ENCODE measurements around the gene TRIP6.
A peak's percentile ranks its signal among the peaks of the same experiment; 100 is the strongest.

TRIP6 gene

DNA sequence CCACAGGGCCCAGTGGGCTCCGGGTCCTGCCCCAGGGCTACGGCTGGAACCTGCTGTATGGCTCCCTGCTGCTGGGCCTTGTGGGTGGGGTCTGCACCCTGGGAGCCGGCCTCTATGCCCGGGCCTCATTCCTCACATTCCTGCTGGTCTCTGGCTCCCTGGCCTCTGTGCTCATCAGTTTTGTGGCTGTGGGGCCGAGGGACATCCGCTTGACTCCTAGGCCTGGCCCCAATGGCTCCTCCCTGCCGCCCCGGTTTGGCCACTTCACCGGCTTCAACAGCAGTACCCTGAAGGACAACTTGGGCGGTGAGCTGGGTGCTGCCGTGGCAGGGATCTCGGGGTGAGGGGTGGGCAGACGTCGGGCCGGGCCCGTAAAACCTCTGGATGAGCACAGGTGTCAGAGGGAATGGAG is 10.3 kb upstream of the TRIP6 start:
- Mint-ChIP-seq H3K9me3 (no peaks in the 10 kb centered on the region), H3K4me1 (ENCODE audit: low read depth) (peaks cover 7% of the 10 kb centered on the region), H3K4me3 (no peak overlapping the region), H3K27me3 (ENCODE audit: low read depth) (no peaks in the 10 kb centered on the region), H3K36me3 (ENCODE audit: low read depth) (peaks cover 20% of the 10 kb centered on the region), H3K27ac (no peak overlapping the region)
- DNase-seq (ENCODE audit: low spot score) = no peak

DNA sequence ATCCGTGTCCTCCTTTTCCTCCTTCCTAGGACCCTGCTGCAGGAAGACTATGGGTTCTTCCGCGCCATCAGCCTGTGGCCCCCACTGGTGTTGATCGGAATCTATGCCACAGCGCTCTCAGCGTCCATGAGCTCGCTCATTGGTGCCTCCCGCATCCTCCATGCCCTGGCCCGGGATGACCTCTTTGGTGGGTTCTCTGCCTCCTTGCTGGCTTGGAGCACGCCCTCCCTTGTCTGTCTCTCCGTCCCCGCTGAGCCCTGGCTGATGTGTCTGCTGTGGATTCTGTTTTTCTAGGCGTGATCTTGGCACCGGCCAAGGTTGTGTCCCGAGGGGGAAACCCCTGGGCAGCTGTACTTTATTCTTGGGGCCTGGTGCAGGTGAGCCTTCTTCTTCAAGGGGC is 7.3 kb upstream of the TRIP6 start:
- no peak overlapping the region for H3K4me3 Mint-ChIP-seq
- H3K27ac Mint-ChIP-seq = no peak overlapping the region
- H3K27me3 Mint-ChIP-seq (ENCODE audit: low read depth) = no peaks in the 10 kb centered on the region
- no peaks in the 10 kb centered on the region for H3K9me3 Mint-ChIP-seq
- DNase-seq (ENCODE audit: low spot score) = no peak
- H3K4me1 Mint-ChIP-seq (ENCODE audit: low read depth) = peaks cover 3% of the 10 kb centered on the region
- H3K36me3 Mint-ChIP-seq (ENCODE audit: low read depth) = peaks cover 38% of the 10 kb centered on the region

DNA sequence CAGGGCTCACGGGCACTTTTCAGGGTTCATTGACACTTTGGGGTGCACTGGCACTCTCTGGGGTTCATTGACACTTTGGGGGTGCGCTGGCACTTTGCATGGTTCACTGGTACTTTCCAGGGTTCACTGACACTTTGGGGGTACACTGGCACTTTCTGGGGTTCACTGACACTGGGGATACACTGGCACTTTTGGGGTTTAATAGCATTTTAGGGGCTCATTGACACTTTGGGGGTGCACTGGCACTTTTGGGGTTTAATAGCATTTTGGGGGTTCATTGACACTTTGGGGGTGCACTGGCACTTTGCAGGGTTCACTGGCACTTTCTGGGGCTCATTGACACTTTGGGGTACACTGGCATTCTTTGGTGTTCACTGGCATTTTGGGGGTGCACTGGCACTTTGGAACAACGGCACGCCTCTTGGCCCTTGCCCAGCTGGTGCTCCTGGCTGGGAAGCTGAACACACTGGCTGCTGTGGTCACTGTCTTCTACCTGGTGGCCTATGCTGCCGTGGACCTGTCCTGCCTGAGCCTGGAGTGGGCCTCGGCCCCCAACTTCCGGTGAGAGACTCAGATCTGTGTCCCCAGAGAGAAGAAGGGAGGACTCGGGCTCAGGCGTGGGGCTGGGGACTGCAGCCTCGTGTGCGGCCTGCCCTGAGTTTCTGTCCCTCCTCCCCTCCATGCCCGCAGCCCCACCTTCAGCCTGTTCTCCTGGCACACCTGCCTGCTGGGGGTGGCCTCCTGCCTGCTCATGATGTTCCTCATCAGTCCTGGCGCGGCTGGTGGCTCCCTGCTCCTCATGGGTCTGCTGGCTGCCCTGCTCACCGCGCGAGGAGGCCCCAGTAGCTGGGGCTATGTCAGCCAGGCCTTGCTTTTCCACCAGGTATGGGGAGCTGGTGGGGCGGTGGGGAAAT is 6.2 kb upstream of the TRIP6 start:
- no peak overlapping the region for H3K27ac Mint-ChIP-seq
- no peaks in the 10 kb centered on the region for H3K27me3 Mint-ChIP-seq (ENCODE audit: low read depth)
- no peaks in the 10 kb centered on the region for H3K9me3 Mint-ChIP-seq
- peaks cover 35% of the 10 kb centered on the region for H3K36me3 Mint-ChIP-seq (ENCODE audit: low read depth)
- no peak overlapping the region for H3K4me3 Mint-ChIP-seq
- H3K4me1 Mint-ChIP-seq (ENCODE audit: low read depth) = no peaks in the 10 kb centered on the region
- DNase-seq (ENCODE audit: low spot score) = no peak

DNA sequence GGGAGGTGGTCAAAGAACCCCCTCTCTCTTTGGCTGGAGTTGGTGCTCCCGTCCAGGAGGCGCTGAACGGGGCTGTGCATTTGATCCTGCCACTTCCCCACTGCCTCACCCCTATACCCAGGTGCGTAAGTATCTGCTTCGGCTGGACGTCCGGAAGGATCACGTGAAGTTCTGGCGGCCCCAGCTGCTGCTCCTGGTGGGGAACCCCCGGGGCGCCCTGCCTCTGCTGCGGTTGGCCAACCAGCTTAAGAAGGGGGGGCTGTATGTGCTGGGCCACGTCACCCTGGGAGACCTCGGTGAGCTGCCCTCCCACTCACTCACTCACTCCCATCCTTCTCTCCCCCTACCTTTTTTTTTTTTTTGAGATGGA is 5.6 kb upstream of the TRIP6 start:
- no peak for DNase-seq (ENCODE audit: low spot score)
- H3K27me3 Mint-ChIP-seq (ENCODE audit: low read depth) = no peaks in the 10 kb centered on the region
- no peaks in the 10 kb centered on the region for H3K4me1 Mint-ChIP-seq (ENCODE audit: low read depth)
- no peak overlapping the region for H3K27ac Mint-ChIP-seq
- H3K9me3 Mint-ChIP-seq = no peaks in the 10 kb centered on the region
- H3K36me3 Mint-ChIP-seq (ENCODE audit: low read depth) = peaks cover 35% of the 10 kb centered on the region
- no peak overlapping the region for H3K4me3 Mint-ChIP-seq

DNA sequence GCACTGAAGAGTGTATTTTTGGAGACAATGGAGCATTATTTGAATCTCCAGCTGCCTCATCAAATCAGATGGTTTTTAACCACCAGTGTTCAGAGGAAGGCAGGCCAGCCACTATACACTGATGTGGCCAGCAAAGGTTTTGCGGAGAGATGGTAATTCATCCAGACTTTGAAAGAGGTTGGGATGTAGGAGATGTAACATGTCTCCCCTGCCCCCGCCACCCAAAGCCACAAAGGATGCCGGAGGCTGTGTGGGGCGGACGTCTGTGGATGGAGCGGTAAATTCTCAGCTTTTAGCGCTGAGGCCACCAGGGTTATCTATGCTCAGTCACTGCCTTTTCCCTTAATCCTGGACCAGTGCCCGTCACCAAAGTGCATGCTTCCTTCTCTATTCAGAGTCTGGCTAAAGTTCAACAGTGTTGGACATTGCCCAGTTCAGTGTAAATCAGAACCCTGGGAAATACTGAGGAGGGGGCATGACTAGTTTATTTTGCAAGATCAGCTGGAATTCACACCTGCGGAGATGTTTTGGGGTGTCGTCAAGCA is 3.7 kb upstream of the TRIP6 start:
- Mint-ChIP-seq H3K36me3 (ENCODE audit: low read depth) (peaks cover 37% of the 10 kb centered on the region), H3K27me3 (ENCODE audit: low read depth) (no peaks in the 10 kb centered on the region), H3K4me1 (ENCODE audit: low read depth) (peaks cover 10% of the 10 kb centered on the region), H3K27ac (no peak overlapping the region), H3K9me3 (no peaks in the 10 kb centered on the region), H3K4me3 (no peak overlapping the region)
- no peak for DNase-seq (ENCODE audit: low spot score)

DNA sequence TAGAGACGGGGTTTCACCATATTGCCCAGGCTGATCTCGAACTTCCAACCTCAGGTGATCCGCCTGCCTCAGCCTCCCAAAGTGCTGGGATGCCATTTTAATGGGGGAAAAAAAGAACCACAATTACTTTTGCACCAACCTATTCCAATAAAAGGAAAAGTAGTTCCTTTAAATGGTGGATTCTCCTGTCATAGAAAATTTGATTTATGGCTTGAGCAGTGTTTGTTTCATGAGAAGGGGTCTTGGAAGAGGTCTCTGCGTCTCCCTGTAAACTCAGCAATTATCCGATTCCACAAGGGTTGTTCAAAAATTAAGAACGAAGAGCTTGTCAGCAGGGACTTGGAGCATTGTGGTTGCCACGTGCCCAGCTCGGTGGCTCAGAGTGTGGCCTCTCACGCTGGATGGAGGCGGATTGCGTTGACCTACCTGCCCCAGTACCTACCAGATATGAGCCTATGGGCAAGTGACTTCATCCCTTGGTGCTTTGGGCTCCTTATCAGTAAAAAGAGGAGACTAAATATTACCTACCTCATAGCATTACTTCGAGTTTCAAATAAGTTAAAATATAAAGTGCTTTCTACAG is 2.8 kb upstream of the TRIP6 start:
- no peak overlapping the region for H3K27ac Mint-ChIP-seq
- no peaks in the 10 kb centered on the region for H3K9me3 Mint-ChIP-seq
- H3K36me3 Mint-ChIP-seq (ENCODE audit: low read depth) = peaks cover 37% of the 10 kb centered on the region
- DNase-seq (ENCODE audit: low spot score) = no peak
- H3K4me1 Mint-ChIP-seq (ENCODE audit: low read depth) = peaks cover 10% of the 10 kb centered on the region
- no peaks in the 10 kb centered on the region for H3K27me3 Mint-ChIP-seq (ENCODE audit: low read depth)
- no peak overlapping the region for H3K4me3 Mint-ChIP-seq

DNA sequence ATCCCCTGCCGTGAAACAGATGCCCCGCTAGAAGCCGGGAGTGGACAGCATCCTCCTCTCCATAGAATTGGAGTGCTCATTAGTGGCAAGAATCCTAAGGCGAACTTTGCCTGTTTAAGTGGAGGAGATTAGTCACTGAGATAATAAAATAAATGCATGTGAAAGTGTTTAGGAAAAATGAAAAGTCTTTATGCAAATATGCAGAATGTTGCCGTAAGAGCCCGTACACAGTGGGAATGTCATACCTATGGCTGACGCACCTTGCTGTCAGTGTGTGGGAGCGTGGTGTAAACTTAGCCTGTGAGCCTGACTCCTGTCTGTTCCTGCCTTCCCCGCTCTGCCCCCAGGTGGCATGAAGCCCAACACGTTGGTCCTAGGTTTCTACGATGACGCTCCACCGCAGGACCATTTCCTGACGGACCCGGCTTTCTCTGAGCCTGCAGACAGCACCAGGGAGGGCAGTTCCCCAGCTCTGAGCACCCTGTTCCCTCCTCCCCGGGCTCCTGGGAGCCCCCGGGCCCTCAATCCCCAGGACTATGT is 1.7 kb upstream of the TRIP6 start:
- Mint-ChIP-seq H3K27me3 (ENCODE audit: low read depth) (no peaks in the 10 kb centered on the region), H3K9me3 (no peaks in the 10 kb centered on the region), H3K36me3 (ENCODE audit: low read depth) (peaks cover 29% of the 10 kb centered on the region), H3K4me3 (peak overlapping the region; percentile 12), H3K27ac (no peak overlapping the region), H3K4me1 (ENCODE audit: low read depth) (peaks cover 10% of the 10 kb centered on the region)
- DNase-seq (ENCODE audit: low spot score) = no peak

DNA sequence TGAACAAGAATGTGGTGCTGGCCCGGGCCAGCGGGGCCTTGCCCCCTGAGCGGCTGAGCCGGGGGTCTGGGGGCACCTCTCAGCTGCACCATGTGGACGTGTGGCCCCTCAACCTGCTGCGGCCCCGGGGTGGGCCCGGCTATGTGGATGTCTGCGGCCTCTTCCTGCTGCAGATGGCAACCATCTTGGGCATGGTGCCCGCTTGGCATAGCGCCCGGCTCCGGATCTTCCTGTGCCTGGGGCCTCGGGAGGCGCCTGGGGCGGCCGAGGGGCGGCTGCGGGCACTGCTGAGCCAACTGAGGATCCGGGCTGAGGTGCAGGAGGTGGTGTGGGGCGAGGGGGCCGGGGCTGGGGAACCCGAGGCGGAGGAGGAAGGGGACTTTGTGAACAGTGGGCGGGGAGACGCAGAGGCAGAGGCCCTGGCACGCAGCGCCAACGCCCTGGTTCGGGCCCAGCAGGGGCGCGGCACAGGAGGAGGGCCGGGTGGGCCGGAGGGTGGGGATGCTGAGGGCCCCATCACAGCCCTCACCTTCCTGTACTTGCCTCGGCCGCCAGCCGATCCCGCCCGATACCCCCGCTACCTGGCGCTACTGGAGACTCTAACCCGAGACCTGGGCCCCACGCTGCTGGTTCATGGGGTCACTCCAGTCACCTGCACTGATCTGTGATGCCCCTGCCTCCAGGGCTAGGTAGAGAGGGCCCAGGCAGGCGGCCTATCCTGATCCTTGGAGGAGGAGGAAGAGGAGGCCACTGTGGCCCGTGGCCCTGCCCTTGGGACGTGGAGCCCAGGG is 1.1 kb upstream of the TRIP6 start:
- Mint-ChIP-seq H3K4me3 (peak overlapping the region; percentile 90), H3K36me3 (ENCODE audit: low read depth) (peaks cover 27% of the 10 kb centered on the region), H3K4me1 (ENCODE audit: low read depth) (peaks cover 10% of the 10 kb centered on the region), H3K27me3 (ENCODE audit: low read depth) (no peaks in the 10 kb centered on the region), H3K27ac (peak overlapping the region; percentile 95), H3K9me3 (no peaks in the 10 kb centered on the region)
- DNase-seq (ENCODE audit: low spot score) = no peak

DNA sequence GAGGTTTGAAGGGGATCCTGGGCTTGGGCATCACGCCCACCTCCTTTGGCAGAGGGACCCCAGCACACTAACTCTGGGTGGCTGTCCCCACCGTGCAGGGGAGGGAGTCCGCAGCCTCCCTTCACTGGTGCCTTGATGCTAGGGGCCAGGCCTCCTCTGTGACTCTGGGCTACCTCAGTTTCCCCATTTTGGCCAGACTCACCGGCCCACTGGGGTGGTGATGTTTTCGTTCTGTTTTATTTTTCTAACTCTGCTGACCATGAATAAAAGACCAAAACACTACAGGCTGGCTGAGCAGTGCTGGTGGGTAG is 503 bp upstream of the TRIP6 start:
- Mint-ChIP-seq H3K4me3 (peak overlapping the region; percentile 90), H3K27ac (peak overlapping the region; percentile 95), H3K9me3 (no peaks in the 10 kb centered on the region), H3K4me1 (ENCODE audit: low read depth) (peaks cover 10% of the 10 kb centered on the region), H3K36me3 (ENCODE audit: low read depth) (peaks cover 30% of the 10 kb centered on the region), H3K27me3 (ENCODE audit: low read depth) (no peaks in the 10 kb centered on the region)
- DNase-seq (ENCODE audit: low spot score) = no peak

DNA sequence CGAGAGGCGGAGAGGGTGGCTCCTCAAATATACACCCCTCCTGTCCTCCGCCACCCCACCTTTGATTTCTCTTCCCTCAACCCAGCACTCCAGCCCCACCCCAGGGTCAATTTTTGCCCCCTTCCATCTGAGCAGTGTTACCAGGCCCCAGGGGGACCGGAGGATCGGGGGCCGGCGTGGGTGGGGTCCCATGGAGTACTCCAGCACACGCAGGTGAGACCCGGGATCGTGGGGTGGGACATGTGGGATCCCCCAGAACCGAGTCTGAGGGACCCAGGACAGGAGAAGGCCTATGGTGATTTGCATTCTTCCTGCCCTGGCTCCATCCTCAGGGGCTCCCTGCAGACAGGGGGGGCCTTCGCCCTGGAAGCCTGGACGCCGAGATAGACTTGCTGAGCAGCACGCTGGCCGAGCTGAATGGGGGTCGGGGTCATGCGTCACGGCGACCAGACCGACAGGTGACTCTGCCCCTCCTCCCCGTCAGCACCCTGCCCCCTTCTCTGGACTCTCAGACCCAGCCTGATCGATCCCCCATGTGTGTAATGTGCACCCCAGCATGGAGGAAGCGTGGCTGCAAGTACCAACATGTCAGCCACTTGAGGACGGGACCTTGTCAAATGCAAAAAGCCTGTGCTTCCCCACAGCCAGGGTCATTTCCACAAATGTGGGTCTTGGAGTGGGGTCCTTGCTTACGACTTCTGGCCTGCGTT is 744 bp downstream of the TRIP6 start:
- peak overlapping the region; percentile 82 for H3K27ac Mint-ChIP-seq
- peaks cover 26% of the 10 kb centered on the region for H3K36me3 Mint-ChIP-seq (ENCODE audit: low read depth)
- DNase-seq (ENCODE audit: low spot score) = no peak
- no peaks in the 10 kb centered on the region for H3K9me3 Mint-ChIP-seq
- no peaks in the 10 kb centered on the region for H3K27me3 Mint-ChIP-seq (ENCODE audit: low read depth)
- peak overlapping the region; percentile 80 for H3K4me3 Mint-ChIP-seq
- H3K4me1 Mint-ChIP-seq (ENCODE audit: low read depth) = peaks cover 10% of the 10 kb centered on the region

DNA sequence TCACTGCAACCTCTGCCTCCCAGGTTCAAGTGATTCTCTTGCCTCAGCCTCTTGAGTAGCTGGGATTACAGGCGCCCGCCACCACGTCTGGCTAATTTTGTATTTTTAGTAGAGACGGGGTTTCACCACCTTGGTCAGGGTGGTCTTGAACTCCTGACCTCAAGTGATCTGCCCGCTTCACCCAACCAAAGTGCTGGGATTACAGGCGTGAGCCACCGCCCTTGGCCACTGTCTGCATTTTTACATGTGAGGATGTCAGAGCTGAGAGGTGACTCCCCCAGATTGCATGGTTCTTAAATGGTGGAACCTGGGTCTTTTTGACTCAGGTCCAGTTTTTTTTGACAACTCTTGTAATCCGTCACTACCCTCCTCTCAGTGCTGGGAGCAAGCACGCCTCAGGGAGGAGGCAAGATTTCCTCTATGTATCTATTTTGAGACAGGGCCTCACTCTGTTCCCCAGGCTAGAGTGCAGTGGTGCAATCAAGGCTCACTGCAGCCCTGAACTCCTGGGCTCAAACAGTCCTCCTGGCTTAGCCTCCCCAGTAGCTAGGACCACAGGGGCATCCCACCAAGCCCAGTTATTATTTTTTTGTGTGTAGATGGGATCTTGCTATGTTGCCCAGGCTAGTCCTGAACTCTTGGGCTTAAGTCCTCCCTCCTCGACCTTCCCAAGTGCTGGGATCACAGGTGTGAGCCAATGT is 6.6 kb downstream of the TRIP6 start:
- no peak for DNase-seq (ENCODE audit: low spot score)
- Mint-ChIP-seq H3K4me1 (ENCODE audit: low read depth) (peaks cover 32% of the 10 kb centered on the region), H3K27me3 (ENCODE audit: low read depth) (no peaks in the 10 kb centered on the region), H3K36me3 (ENCODE audit: low read depth) (peaks cover 57% of the 10 kb centered on the region), H3K4me3 (peak overlapping the region; percentile 97), H3K9me3 (no peaks in the 10 kb centered on the region), H3K27ac (peak overlapping the region; percentile 97)

DNA sequence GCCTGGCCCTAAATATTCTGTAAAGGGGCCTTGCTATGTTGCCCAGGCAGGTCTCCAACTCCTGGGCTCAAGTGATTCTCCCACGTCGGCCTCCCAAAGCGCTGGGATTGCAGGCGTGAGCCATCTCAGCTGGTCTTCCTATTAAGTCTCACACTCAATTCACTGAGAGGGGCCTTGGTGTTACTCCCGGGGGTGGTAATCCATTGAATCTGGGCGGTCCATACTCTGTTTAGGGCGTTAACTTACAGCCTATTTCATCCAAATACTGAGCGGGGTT is 7.1 kb downstream of the TRIP6 start:
- no peak for DNase-seq (ENCODE audit: low spot score)
- peaks cover 61% of the 10 kb centered on the region for H3K36me3 Mint-ChIP-seq (ENCODE audit: low read depth)

More for the DNA sequence above, 7.1 kb downstream of the TRIP6 start:
- Mint-ChIP-seq H3K27me3 (ENCODE audit: low read depth) (no peaks in the 10 kb centered on the region), H3K27ac (peak overlapping the region; percentile 97), H3K4me3 (peak overlapping the region; percentile 97), H3K9me3 (no peaks in the 10 kb centered on the region), H3K4me1 (ENCODE audit: low read depth) (peaks cover 34% of the 10 kb centered on the region)
